KG1 (cell line): ENCODE results near the gene GYPC.

Source experiments
- DNase-seq: peaks from one replicate; lab custom pipeline; 2025; lab: John Stamatoyannopoulos, UW

The GYPC gene

DNA sequence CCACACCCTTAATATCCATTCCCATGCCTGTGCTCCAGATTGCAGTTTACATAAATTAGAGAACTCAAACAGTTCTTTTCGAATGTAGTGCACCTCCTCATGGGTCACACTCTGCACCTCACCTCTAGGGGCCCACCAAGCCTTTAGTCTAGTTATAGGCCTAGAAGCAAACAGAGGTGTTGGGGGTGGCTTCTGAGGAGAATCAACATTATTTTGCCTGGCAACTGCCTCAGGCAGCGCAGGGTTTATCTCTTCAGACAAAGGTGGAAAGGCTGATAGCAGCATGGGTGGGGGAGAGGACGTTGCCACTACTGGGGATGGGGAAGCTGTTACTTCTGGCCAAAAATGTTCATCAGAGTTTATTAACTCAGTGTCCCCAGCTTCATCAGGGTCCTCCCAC is 5.0 kb upstream of the GYPC start:
- no peak for DNase-seq

DNA sequence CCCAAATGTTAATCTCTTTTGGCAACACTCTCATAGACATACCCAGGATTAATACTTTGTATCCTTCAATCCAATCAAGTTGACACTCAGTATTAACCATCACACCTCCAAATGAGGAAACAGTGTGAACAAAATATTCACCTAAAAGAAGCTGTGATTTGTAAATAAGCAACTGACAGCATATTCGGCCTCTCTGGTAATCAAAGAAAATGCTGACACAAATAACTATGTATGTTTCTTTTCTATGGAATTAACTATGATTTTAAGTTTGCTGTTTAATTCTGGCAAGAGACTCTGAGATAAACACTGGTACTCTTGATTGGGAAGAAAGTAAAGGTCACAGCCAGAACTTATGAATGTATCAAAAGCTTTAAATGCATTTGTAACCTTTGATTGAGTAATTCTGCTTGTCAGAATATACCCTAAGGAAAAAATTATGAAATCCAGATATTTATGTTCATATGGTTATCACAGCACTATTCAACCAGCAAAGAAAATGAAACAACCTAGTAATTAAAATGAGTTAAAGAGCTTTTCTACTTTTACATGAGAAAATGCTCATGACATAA is 3.6 kb upstream of the GYPC start:
- DNase-seq: no peak

DNA sequence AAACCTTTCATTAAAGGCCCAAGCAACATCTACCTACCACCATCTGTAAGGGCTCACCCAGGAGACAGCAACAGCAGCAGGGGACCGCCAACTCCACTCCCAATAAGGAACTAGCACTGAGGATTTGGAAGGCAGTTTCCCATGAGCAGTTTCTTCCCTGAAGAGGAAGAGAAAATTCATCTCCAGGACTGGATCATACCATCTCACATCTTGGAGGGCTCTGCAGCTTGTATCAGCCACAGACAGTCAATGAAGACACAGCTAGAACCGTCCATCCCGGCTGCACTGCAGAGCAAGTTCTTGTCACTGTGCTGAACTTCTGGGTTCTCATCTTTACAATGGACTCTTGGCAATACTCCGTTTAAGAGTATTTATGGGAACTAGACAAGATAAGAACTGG is 2.8 kb upstream of the GYPC start:
- DNase-seq: no peak

DNA sequence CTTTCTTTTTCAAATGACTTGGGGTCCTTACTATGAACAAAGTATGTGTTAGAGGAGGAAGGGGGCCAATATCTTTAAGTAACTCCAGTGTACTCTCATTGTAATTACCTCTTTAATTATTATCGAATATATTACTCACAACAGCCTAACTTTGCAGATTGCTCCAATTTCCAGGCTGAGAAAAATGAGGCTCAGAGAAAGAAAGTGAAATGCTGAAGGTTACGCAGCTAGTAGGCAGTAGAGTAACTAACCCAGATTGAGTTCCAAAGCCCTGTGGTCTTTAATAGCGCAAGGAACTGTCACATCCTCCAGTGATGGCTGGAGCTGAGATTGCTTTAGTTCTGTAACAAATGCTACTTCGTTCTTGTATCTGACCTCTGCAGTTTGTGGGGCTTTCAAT is 2.2 kb upstream of the GYPC start:
- DNase-seq: no peak

DNA sequence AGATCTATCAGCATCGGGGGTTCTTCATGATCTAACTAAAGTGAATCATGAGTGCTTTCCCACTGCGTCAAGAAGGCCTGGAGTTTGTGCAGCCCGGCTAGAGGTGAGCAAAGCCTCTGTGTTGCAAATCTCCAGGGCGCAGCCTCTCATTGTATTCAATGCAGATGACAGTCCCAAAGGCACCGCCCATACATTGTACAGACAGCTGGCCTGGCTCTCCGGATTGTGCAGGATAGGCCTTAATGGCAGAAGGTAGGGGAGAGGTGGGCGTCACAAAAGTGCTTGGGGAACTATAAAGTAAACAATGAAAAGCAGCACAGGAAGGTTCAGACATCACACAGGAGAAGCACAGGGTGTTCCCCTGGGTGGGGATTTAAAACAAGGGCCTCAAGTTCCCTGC is 907 bp upstream of the GYPC start:
- no peak for DNase-seq

DNA sequence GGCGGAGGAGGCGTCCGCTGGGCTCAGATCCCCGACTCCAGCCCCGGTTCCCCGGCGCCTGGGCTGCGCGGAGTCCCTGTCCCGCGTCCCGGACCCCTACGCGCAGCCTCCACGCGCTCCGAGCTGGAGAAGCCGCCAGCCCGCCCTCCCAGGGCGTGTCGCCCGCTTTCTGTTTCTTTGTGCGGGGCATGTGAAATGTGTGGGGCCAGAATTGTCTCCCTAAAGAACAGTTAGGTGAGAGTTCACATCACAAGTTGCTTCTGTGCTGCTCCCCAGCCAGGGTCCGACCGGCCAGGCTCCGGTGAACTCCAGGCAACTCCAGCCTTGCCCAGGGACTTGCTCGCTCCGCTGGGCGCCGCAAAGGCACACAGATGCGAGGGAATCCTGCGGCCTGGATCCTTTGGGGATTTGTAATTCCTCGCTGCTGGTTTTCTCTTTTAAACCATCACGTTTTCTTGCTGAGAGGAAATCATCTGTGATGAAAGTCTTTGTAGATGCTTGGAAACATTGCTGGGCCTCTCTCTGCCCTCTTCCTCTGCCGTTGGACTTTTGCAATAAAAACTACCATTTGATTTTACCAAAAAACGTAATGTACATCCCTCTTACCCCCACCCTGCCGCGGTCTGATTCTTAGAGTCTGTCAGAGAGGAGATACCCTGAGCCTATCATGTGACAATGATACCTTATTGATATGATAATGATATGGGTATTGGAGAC is 631 bp downstream of the GYPC start:
- DNase-seq: no peak

DNA sequence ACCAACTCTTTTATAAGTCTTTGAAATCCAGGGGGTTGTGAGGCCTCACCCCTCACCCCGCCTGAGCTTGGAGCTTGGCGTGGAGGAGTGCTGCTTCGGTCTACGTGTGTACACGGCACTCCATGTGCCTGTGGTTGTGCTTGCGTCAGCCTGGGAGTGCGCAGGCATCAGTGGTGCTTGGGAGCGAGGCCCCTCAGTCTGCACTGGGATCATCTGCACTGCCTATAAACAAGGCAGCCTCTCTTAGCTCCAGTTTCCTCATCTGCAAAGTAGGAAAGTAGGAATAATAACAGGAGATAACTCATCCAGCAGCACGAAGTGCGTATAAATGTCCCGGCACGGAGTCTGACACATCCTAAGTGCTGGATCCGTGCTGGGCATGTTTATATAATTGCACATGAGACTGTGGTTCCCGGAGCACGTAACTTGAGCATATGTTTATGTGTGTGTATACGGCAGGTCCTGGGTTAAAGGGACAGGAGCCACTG is 1.2 kb downstream of the GYPC start:
- peak; percentile 64 for DNase-seq

DNA sequence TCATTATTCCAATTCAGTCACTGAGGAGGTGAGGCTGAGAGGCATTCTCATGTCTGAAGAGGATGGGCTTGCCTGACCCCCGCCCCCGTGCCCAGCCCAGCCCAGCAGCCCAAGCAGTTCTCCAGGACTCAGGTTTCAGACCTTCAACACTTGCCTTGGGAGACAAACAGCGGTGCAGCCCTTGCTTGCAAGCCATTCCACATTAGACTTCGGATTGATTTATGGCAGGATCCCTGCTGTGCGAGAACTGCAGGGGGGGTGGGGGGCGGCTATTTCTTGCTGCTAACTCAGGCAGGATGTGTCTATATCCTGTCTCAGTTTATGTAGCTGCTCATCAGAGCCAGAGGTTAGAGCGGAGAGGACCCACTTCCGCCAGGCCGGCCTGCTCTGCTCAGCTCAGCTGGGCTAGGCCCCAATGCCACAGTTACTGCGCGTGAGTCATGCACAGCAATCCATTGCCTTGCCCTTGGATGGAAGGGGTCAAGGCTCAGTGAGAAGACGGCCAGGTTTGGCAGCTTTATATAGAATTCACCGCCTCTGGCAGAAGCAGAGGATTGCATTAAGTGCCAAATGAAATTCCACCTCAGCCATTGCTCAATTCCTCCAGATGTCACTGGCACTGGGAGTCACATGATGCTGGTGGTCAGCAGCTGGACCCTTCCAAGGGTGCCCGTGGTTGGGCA is 1.8 kb downstream of the GYPC start:
- peak; percentile 93 for DNase-seq

DNA sequence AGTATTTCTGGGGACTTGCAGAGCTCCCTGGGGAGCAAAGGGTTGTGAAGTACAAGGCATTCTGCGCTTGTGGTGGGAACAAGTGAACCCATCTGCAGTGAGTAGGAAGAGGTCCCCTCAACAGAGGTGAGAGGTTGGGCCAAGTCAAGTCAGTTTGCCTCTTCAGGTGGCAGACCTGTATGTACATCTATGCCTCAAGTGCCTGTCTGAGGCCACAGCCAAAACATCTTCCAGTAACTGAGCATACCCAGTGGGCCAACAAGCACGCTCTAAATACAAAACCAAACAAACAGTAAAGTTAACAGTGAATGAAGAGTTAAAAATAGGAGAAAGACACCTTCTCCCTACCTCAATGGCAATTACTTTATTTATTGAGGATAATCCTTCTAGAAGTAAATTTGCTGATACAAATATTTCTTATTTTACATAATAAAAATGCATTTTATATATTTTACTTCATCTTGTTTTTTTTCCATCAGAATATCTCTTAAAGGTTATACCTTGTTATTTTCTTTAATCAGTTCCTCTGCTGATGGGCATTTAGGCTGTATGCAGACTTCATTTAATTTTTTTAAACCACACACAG is 2.5 kb downstream of the GYPC start:
- DNase-seq: peak; percentile 68

DNA sequence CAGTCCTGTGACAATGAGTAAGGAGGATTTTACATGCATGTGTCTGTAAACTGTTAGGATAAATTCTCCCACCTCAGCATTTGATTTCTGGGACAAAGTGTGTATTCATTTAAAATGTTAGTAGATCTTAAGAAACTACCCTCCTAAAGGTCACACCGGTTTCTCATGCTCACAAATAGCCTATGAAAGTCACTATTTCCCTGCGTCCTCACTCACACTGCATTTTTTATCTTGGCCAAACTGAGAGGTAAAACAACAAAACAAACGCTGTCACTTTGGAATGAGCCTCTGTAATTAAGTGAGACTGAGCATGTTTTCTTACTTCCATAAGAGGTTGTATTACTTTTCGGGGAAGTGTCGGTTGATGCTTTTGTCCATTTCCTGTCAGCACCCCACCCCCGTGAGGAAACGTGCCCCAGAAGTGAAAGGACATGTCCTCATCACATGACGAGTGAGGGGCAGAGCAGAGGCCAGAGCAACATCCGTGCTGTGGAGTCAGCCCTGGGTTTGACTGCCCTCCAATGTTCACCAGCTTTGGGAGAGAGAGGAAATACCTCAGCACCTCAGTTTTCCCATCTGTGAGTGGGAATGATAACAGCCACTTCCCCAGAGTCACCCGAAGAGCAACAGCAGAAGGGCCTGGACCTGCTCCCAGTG is 3.1 kb downstream of the GYPC start:
- DNase-seq: peak; percentile 40

DNA sequence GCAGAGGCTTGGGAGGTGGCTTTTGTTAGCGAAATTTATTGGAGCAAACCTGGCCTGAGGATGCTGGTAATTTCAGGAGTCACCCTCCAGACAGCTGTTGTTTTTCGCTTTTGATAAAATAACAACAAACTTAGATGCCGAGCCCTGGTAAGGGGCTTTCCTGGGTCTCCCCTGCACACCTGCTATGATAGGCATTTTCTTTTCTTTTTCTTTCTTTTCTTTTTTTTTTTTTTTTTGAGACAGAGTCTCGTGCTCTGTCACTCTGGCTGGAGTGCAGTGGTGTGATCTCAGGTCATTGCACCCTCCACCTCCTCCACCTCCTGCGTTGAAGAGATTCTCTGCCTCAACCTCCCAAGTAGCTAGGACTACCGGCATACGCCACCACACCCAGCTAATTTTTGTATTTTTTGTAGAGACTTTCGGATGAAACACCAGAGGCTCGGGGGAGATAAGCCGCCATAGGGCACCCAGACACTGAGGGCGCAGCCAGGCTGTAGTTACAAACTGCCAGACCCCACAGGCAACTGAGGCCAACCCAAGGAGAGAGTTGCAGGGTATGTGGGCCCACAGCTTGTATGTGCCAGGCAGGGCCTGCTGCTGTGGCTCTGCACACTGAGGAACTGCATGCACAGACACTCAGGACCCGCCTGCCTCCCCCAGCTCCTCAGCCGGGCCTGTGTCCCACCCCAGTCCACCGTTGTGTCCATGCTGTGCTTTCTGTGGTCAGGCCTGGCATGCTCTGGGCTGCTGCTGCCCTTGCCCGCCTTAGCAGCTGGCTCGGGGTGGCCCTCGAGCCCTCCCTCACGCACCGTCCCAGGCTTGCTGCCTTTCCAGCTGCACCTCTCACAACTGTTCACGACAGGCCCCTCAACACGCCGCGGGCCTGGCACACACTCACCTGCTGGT is 3.9 kb downstream of the GYPC start:
- DNase-seq: no peak

DNA sequence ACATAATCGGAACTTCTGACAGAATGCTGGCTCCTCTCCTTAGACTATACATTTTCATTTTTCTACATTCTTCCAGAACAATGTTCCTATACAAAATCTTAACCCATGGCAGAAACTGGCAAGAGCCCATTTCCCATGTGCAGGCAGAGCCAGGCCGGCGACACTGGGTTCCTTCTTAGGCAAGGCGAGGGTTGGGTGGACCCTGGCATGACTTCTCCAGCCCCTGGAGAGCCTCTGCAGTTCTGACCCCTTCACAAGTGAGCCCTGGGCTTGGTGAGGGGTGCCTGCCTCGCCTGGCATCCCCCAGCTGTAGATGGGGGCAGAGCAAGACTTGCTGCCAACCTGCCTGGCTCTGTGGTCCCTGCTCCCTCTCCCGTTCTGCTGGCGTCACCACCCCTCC is 5.0 kb downstream of the GYPC start:
- DNase-seq: no peak

DNA sequence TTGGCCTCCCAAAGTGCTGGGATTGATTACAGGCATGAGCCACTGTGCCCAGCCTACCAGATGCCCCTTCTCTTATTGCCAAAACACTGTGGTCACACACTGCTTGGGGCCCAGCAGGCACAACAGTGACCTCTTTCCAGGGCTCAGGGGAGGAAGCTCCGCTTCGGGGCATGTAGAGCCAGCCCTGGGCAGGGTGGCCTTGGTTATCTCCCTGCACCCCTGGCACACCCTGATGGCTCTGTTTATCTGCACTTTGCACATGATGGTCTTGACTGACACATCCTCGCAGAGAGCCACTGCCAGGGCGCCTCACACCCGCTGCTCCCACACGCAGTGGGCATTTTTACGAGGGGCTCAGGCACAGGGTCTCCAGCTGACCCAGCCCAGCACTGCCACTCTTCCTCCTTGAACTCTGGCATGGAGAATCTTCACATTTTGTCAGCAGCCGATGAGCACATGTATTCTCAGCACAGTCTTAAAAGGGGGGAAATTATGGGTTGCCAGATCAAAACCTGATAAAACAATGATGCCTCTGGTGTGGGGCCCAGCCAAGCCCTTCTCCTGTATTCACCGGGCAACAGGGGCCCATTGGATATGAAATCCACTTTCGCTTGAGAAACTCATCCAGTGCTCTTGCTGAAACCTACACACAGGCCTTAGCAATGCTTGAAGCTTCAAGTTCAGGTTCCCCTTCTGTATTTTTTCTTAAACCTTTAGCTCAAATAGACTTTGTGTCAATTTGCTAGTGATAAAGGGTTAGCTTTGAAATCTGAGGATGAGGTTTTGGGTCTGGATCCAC is 5.9 kb downstream of the GYPC start:
- no peak for DNase-seq

DNA sequence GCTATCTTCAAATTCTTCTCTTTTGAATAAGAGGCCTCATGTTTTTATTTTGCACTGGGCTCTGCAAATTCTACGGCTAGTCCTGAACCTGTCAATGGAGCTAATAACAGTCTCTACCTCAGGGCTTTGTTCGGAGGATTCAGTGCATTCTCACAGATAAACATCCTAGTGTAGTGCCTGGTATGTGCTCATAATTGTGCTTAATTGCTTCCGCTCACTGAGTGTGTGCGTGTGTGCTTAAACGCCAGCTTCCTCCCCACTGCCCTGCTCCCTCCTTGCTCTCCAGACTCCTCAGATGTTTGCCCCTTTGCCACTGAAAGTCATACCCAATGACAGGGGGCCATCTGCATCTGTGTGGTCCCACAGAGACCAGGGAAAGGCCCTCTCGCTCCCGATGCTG is 6.7 kb downstream of the GYPC start:
- DNase-seq: no peak

DNA sequence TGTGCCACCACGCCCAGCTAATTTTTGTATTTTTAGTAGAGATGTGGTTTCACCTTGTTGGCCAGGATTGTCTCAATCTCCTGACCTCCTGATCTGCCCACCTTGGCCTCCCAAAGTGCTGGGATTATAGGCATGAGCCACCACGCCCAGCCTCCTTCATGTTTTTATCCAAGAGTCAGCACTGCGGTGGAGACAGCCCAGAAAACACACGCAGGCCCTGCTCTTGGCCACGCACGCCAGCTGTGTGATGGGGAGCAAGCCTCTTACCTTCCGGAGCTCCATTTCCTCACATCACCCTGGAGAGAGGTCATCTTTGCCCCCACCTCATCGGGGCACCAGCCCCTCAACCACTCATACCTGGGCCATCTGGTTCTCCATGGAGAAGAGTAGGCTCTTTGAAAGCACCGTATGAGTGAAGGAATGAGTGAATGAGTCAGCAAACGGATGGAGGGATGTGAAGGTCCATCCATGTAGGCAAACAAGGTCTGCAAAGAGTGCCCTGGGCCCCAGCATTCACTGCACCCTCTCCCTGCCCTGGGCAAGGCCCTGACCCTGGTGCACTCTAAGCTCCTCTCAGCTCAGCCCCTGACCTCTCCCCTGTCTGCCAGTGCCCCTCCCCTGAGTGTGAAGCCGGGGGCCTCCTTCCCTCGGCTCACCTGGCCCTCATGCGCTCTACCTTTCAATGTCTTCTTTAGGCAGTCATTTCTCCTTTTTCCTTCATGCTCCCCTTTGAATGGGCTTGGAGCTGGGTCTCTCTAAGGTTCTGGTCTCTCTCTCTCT is 7.4 kb downstream of the GYPC start:
- DNase-seq: no peak

DNA sequence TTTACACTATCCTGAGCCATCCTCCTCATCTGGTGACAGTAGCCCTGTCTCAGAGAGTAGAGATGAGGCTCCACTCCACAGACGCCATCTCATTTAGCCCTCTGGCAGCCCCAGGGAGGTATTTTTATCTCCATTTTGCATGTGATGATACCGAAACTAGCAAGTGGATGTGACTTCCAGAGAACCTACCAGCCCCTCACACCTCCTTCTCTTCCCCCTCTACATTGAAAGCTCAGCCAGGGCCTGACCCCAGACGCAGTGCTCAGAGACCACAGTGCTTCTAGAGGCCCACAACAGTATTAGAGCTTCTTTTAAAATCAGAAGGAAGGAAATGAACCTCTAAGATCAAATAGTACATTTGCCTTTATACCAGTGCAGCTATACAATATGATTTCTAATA is 8.3 kb downstream of the GYPC start:
- no peak for DNase-seq

DNA sequence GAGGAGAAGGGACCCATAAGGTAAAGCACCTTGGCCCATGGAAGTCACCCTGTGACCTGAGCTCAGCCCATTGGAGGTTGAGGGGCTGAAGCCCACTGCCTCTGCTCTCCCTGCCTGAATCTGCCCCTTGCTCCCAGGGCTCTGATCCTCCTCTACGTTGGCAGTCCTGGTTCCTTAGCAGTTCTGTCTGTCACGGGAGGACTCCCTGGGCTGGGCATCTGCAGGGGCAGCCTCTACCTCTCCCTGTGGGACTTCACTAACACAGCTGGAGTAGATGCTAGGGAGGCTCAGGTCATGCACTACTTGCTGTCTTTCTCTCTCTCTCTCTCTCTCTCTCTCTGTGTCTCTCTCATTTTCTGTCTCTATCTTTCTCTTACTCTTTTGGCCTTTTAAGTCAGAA is 8.7 kb downstream of the GYPC start:
- DNase-seq: no peak

DNA sequence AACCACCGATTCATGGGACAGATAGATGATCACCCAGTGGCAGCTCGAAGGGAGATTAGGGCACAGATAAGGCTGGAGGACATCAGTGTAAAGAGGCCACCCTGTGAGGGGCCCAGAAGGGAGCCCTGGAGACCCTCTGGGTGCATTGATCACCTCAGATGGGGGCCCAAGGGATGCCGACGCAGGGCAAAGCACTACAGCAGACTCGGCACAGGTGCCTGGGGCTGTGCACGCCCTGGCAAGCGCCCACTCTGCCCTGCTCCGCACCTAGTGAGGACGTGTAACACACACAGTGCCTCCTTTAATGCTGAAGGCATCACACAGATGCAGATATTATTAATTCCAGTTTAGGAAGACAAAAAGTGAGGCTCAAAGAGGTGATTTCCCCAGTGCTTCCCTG is 9.5 kb downstream of the GYPC start:
- DNase-seq: no peak

DNA sequence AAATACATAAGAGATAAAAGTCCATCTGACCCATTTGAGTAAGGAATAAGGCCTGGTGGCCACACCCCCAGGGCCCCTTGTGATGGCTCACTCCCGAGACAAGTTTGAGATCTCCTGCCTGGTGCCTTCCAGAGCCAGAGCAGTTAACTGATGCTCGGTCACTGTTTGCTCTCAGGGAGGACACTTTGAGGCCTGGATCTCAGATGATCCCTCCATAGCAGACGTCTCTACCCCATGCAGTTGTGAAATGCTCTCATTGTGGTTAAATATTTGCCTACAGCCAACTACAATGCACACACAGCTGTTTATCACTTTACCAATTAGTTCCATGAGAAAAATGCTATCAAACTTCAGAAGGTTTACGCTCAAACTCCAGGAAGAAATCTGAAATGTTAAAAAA is 12.3 kb downstream of the GYPC start:
- DNase-seq: no peak

DNA sequence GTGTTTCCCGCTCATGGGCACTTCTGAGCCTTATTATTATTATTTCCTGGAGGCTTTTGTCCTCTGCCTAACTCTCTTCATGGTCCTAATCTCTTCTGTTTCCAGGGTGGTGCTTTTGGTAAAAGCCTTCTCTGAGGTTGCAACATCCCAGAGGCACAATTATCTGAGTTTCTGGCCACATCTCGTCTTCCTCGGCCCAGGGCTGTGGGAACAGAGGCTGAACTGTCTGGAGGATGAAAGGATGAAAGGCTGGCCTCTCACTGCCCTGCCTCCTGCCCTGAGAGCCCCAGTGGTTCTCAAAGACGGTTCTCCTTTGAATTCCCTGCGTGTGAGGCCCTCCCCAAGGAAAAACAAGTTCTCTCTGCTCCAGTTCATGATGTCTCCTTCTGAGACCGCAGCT is 13.8 kb downstream of the GYPC start:
- no peak for DNase-seq
